DMS153 treated with DMSO at 0.1 percent for 48 hours (cell line): ENCODE results near the gene UGT3A2.
"Not testable (repeated sequence)": the region's sequence is repeated elsewhere in the genome, so short reads cannot be mapped to it uniquely, and the experiment has no call there.

Experiments
- DNase-seq: peaks from one replicate; lab custom pipeline; 2025; ENCODE audit not compliant: unreplicated experiment; lab: John Stamatoyannopoulos, UW

Gene UGT3A2

DNA sequence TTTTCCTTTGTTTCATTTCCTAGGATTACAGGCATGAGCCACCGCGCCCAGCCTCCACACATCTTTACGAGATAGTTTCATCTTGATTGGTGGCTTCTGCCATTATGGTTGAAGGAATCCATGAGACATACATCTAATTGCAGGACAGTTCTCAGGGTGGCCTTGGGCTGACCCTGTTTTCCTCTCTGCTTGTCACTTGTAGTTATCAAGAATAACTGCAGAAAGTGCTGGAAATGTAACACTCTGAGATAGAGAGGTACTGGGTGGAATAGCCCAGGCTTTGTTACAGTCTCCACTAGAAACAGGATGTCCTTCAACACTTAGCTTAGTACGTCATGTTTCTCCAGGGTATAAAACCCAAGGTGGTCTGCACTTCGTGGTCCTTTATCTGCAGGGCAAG is 10.7 kb downstream of the UGT3A2 start:
- no peak for DNase-seq

GRCh38 chr5:36054647-36055046 is 12.0 kb downstream of the UGT3A2 start:
- no peak for DNase-seq

DNA sequence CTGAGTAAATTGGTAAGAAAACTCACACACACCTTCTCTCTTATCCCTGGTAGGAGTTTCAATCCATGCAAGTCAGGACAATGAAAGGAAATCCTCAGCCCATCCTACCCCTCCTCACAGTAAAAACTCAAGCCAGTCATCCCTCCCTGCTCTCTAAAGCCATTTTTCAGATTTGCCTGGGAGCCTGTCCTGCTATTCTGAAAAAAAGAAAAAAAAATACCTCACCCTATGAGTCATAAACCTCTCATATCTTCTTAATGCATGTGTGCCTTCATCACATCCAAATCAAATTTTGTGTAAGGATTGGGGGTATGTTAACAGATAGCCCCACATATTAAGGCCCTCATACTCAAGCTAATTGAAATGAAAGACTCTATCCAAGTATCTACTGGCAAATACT is 14.1 kb downstream of the UGT3A2 start:
- DNase-seq = no peak

DNA sequence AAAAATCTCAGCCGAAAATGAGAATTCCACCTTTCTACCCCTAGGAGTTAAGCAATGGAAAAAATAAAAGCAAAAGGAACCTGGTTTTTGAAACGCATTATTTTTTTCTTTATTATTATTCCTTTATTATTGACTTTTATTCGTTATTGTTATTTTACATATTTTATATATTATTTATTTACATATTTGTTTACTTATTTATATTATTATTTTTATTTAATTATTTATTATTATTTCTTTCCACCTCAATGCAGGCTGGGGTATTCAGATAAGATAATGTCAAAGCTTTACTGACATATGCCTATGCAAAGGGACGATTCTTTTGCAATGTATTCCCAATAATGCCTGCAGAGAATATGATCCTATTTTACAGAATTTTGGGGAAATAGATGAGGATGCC is 16.7 kb downstream of the UGT3A2 start:
- DNase-seq = no peak

DNA sequence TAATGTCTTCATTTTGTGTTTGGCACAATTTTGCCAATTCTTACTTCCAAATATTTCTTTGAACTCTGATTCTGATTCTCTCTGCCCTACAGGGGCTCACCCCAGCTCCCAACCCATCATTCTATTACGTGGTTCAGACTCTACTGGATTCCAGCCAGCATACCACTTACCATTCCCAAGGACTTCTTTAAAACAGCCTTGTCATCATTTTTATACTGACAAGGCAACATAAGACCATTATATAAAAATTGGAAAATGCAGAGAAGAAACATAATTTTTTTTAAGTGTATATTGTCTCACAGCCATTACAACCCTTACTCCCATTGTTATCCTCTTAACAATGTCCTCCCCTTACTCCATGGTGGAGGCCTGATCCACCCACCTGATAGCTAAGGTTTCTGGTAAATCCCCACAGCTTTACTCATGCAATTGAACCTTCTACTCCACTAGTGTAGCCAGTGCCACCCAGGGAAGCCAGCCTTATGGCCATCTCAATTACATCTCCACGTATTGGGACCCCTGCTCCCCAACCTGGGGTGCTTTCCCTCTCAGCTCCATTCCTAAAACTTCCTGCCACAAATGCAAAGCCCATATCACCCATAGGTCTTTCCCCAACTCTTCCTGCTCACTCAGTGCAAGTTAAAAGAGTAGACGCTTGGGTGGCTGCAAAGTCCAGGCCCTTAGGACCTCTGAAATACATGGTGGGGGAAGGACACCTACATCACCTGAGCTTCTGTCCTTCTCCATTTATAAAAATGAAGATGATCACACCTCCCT is 19.1 kb downstream of the UGT3A2 start:
- no peak for DNase-seq

GRCh38 chr5:36045895-36046294 is 20.8 kb downstream of the UGT3A2 start:
- DNase-seq = no peak

DNA sequence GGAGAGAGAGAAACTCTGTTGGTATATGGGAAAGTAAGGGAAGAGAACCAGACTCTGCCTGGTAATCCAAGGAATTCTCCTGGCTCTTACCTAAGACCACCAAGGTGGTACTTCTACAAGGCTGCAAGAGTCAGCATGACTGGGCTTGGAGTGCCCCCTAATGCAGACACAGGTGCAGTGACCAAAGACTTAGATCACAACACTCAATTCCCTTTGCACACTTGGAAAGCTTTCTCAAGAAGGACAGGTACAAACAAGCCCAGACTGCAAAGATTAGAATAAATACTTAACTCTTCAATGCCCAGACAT is 25.2 kb downstream of the UGT3A2 start:
- no peak for DNase-seq

GRCh38 chr5:36040651-36041536 is 25.8 kb downstream of the UGT3A2 start:
- DNase-seq = peak; percentile 99

- no peak for DNase-seq
Measured at GRCh38 chr5:36035696-36036095, 31.0 kb downstream of the UGT3A2 start.

- DNase-seq = not testable (repeated sequence)
Measured at GRCh38 chr5:36034536-36035134, 32.0 kb downstream of the UGT3A2 start.

GRCh38 chr5:36033486-36033885 is 33.2 kb downstream of the UGT3A2 start:
- no peak for DNase-seq

DNA sequence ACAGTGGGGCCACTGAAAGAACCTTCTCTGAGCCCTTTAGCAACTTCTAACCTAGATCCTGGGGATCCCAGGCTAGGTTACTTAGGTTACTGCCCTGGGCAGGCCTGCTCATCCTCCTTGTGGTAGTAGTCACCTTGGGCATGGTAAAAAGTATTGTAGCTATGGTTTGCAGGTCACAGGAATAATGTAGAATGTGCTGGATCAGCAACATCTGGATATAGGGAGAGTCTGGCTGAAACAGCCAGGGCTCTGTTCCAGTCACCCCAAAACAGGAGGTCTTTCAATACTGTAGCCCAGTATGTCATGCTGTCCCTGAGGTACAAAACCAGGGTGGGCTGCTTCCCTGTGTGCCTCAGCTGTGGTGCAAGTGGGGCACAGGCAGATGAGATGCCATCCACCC is 33.6 kb downstream of the UGT3A2 start:
- DNase-seq = no peak

- DNase-seq = no peak
Measured at GRCh38 chr5:36031223-36031622, 35.5 kb downstream of the UGT3A2 start.

GRCh38 chr5:36029914-36030313 is 36.8 kb downstream of the UGT3A2 start:
- DNase-seq = no peak

DNA sequence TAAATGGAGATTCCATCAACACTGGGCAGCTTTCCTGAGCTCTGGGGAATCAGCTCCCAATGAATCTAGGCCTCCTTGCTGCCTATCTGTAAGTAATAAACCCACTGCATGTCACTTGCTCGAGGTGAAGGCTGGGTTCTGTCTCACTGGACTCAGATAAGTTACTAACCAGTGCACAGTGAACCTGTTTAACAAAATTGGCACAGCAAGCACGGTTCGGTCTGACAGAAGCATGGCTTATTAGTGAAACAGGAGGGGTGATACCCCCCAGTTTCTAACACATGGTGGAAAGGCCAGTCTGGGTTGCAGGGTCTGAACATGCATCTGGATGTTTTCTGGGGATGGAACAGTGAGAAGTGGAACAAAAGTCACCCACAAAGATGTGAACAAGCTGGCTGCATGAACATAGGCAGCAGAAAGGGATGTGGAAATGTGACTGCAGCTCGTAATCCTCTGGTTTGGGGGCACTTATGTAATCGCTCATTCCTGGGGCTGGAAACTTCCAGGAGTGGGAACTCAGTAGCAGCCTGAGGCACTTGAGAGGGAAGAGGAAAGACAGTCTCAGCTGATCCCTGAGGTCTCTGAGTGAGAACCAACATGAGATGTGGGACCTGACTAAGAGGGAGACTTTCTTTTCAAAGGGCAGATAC is 37.7 kb downstream of the UGT3A2 start:
- no peak for DNase-seq

GRCh38 chr5:36027711-36028110 is 39.0 kb downstream of the UGT3A2 start:
- no peak for DNase-seq

GRCh38 chr5:36026706-36027465 is 39.8 kb downstream of the UGT3A2 start:
- no peak for DNase-seq

DNA sequence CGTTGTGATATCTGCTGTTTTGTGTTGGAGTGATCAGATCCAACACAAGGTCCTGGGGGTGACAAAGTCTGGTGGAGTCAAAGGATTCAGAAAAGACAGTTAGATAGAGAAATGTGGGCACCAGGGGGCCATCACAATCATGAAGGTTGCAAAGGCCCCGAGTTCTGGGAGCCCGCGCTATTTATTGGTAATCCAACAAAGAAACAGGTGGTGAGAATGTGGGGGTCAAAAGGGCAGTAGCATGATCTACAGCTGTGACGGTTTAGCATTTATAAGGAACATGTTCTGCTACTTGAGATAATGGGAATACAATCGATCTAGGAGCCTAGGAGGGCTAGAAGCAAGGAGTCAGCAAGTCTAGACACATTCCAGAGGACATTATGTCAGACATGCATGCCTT is 44.4 kb downstream of the UGT3A2 start:
- not testable (repeated sequence) for DNase-seq

- DNase-seq = not testable (repeated sequence)
Measured at GRCh38 chr5:36019584-36019983, 47.1 kb downstream of the UGT3A2 start.

DNA sequence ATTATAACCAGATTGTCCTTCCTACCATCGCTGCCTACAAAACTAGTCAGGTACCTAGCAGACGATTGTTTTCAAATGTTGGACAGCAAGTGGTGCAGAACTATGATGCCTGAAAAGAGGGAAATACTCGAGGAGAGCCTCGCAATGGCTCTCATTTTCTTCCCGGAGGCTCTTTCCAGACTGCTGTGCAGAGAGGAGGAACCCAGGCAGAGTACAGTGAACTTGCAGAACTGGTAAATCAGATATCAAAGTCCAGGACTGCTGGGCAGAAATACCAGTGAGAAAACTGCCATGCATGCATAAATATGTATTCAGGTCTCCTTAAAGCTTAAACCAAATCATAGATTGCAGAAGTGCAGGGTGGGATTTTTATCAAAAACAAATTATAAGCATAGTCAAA is 49.1 kb downstream of the UGT3A2 start:
- no peak for DNase-seq

DNA sequence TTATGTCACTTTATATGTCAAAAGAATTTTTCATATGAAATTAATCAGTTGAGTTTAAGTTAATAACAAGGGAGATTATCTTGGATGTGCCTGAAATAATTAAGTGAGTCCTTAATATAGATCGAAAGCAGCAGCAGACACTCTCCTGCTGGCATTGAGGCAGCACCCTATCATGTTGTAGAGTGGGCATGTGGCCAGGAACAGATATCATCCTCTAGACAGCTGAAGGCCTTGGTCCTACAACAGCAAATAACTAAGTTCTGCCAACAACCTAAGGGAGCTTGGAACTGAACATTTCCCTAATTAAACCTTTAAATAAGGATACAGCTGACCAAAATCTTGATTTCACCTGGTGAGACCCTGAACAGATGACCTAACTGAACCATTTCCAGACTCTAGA is 49.7 kb downstream of the UGT3A2 start:
- DNase-seq = no peak
